Nephron (organoid): ENCODE data around the gene B9D2.

Experiments used
- H3K27ac Mint-ChIP-seq, 3 experiments: 2 replicates each; pipeline ENCODE4 v1.8.0; 2020; ENCODE audit warnings: mixed read lengths in 3 of 3, mild to moderate bottlenecking in 2 of 3, moderate library complexity in 1 of 3
- H3K27me3 Mint-ChIP-seq: 2 replicates; pipeline ENCODE4 v1.8.0; 2021; ENCODE audit warnings: low read depth, mild to moderate bottlenecking, moderate library complexity, mixed read lengths
- H3K36me3 Mint-ChIP-seq: 2 replicates; pipeline ENCODE4 v1.8.0; 2020; ENCODE audit warnings: low read depth, mixed read lengths
- H3K4me1 Mint-ChIP-seq: 2 replicates; pipeline ENCODE4 v1.8.0; 2020; ENCODE audit warnings: mixed read lengths
- H3K4me3 Mint-ChIP-seq, 3 experiments: 2 replicates each; pipeline ENCODE4 v1.8.0; 2020; ENCODE audit warnings: mild to moderate bottlenecking in 3 of 3, mixed read lengths in 3 of 3, moderate library complexity in 2 of 3
- H3K9me3 Mint-ChIP-seq: 2 replicates; pipeline ENCODE4 v1.8.0; 2020; ENCODE audit warnings: mixed read lengths
- CTCF ChIP-seq, 3 experiments: fragments of 200-600 bp; sonication (generic); IDR thresholded peaks; one replicate each; pipeline ENCODE4 v1.5.0; 2021; ENCODE audit warnings: antibody characterized with exemption in 3 of 3; ENCODE audit not compliant: unreplicated experiment in 3 of 3

The B9D2 gene

GRCh38 chr19:41320568-41320967, 43.4 kb downstream of the B9D2 start:
- TF ChIP-seq CTCF (IDR thresholded peaks at IDR 0.05; ENCODE audit: unreplicated experiment in 3 of 3): no peak
- Mint-ChIP-seq H3K9me3 (no peaks in the 10 kb centered on the region), H3K27ac (no peak overlapping the region), H3K4me3 (no peak overlapping the region), H3K36me3 (peaks cover 40% of the 10 kb centered on the region), H3K27me3 (no peaks in the 10 kb centered on the region), H3K4me1 (peaks cover 32% of the 10 kb centered on the region)

- H3K27ac Mint-ChIP-seq: no peak overlapping the region
- no peak overlapping the region for H3K4me3 Mint-ChIP-seq
- no peaks in the 10 kb centered on the region for H3K27me3 Mint-ChIP-seq
- H3K4me1 Mint-ChIP-seq: peaks cover 28% of the 10 kb centered on the region
- peaks cover 40% of the 10 kb centered on the region for H3K36me3 Mint-ChIP-seq
- no peaks in the 10 kb centered on the region for H3K9me3 Mint-ChIP-seq
- no peak for TF ChIP-seq CTCF (IDR thresholded peaks at IDR 0.05; ENCODE audit: unreplicated experiment in 3 of 3)
Measured at GRCh38 chr19:41320185-41320518, 43.8 kb downstream of the B9D2 start.

- peaks cover 40% of the 10 kb centered on the region for H3K36me3 Mint-ChIP-seq
- H3K27me3 Mint-ChIP-seq: no peaks in the 10 kb centered on the region
- no peak overlapping the region for H3K27ac Mint-ChIP-seq
- peaks cover 23% of the 10 kb centered on the region for H3K4me1 Mint-ChIP-seq
- no peaks in the 10 kb centered on the region for H3K9me3 Mint-ChIP-seq
- no peak for TF ChIP-seq CTCF (IDR thresholded peaks at IDR 0.05; ENCODE audit: unreplicated experiment in 3 of 3)
- no peak overlapping the region for H3K4me3 Mint-ChIP-seq
Measured at GRCh38 chr19:41319500-41320184, 44.3 kb downstream of the B9D2 start.

- Mint-ChIP-seq H3K4me3 (no peak overlapping the region), H3K9me3 (no peaks in the 10 kb centered on the region), H3K27me3 (no peaks in the 10 kb centered on the region), H3K4me1 (peaks cover 16% of the 10 kb centered on the region), H3K27ac (no peak overlapping the region), H3K36me3 (peaks cover 46% of the 10 kb centered on the region)
- no peak for TF ChIP-seq CTCF (IDR thresholded peaks at IDR 0.05; ENCODE audit: unreplicated experiment in 3 of 3)
Measured at GRCh38 chr19:41318696-41319499, 45.1 kb downstream of the B9D2 start.

GRCh38 chr19:41316306-41316920, 47.5 kb downstream of the B9D2 start:
- no peaks in the 10 kb centered on the region for H3K27me3 Mint-ChIP-seq
- peaks cover 14% of the 10 kb centered on the region for H3K4me1 Mint-ChIP-seq
- TF ChIP-seq CTCF (IDR thresholded peaks at IDR 0.05; ENCODE audit: unreplicated experiment in 3 of 3): no peak

More at GRCh38 chr19:41316306-41316920, 47.5 kb downstream of the B9D2 start:
- H3K27ac Mint-ChIP-seq: no peak overlapping the region
- H3K9me3 Mint-ChIP-seq: no peaks in the 10 kb centered on the region
- H3K36me3 Mint-ChIP-seq: peaks cover 46% of the 10 kb centered on the region
- peak overlapping the region in 1 of 3 experiments; percentile 29 for H3K4me3 Mint-ChIP-seq
